NCI-H1694 (cell line): ENCODE measurements around the gene PNPO.
"Not testable (repeated sequence)": the region's sequence is repeated elsewhere in the genome, so short reads cannot be mapped to it uniquely, and the experiment has no call there.

Source experiments
- DNase-seq: peaks from one replicate; lab custom pipeline; 2025; lab: John Stamatoyannopoulos, UW

The PNPO gene

DNA sequence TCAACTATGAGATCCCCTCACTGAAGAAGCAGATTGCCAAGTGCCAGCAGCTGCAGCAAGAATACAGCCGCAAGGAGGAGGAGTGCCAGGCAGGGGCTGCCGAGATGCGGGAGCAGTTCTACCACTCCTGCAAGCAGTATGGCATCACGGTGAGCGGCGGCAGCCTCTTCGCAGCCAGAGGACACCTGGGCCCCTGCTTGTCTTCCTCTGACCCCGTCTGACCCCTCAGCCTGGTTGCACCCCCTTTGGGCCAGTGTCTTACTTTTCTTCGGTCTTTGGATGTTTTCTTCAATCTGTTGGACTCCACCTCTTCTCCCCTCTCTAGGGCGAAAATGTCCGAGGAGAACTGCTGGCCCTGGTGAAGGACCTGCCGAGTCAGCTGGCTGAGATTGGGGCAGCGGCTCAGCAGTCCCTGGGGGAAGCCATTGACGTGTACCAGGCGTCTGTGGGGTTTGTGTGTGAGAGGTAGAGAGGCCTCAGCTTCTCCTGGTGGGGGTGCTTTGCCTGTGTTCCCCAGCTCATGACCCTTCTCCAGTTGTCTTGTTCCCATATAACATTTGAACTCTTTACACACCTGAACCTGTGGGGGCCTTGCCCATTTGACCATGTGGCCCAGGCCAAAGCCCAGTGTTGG lies 33.9 kb downstream of the PNPO start:
- DNase-seq: no peak

DNA sequence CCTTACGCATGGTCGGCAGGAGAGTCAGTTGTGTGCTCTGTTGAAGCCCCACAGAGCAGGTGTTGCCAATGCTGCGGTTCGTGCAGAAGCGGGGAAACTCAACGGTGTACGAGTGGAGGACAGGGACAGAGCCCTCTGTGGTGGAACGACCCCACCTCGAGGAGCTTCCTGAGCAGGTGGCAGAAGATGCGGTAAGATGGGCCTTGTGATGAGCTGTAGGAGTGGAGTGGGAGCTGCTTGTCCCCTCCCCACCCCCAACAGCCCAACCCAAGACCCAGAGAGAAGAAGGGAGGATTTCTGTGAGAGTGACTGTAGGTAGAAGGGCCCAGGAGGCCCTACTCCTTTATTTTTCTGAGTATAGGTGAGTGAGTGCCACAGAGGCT lies 34.4 kb downstream of the PNPO start:
- DNase-seq: no peak

DNA sequence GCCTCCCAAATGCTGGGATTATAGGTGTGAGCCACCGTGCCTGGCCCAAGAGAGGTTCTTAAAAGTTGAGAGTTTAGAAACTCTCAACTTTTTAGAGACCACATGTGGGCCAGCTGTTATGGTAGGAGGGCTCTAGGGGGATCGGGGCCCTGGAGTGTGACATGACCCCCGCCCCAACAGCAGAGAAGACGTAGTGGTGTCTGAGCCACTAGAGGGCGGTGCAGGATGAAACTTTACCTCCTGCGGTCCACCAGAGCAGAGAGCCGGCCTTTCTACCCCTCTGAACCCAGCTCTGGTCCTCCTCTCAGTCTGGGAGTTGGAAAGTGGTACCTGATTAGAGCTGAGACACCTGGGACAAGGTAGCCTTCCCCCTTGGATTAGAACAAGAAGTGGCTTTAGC lies 37.0 kb downstream of the PNPO start:
- peak; percentile 78 for DNase-seq

DNA sequence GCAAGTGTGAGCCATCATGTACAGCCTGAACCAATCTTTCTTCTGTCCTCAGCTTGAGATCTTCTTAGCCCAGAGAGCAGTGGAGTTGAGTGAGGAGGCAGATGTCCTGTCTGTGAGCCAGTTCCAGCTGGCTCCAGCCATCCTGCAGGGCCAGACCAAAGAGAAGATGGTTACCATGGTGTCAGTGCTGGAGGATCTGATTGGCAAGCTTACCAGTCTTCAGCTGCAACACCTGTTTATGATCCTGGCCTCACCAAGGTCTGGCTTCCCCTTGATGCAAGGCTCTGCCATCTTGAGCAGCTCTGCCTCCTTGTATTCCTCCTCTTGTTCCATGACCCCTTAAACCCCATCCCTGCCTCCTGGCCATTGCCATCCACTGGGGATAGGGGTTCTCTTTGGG lies 39.2 kb downstream of the PNPO start:
- no peak for DNase-seq

DNA sequence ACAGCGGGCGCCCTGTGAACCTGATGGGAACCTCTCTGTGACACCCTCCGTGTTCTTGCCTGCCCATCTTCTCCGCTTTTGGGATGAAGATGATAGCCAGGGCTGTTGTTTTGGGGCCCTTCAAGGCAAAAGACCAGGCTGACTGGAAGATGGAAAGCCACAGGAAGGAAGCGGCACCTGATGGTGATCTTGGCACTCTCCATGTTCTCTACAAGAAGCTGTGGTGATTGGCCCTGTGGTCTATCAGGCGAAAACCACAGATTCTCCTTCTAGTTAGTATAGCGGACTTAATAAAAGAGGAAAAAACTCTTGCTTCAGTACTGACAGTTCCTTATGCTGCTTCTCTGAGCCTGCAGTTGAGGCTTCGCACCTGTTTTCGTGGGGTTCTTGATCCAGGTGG lies 40.1 kb downstream of the PNPO start:
- DNase-seq: no peak

DNA sequence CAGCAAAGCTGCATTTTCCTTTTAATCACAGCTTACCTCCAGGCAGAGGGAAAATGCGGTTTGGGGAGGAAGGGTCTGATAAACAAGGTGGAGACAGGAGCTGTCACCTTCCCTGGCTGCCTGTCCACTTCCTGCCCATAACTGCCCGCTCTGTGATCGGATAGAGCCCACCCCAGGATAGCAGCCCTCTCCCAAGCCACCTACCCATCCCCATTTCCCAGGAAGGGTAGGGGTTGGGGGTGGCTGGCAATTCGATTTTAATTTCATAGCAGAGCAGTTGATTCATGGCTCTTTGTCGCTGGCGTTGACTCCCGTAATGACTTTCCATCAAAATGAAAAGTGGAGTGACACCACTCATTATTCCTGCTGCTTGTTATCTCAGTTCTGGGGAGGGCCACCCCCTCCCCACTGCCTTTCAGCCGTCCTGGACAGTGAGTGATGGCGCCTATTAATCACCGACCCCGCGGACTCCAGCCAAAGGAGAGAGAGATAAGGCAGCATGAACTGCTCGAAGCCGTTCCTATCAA lies 40.8 kb downstream of the PNPO start:
- DNase-seq: no peak

DNA sequence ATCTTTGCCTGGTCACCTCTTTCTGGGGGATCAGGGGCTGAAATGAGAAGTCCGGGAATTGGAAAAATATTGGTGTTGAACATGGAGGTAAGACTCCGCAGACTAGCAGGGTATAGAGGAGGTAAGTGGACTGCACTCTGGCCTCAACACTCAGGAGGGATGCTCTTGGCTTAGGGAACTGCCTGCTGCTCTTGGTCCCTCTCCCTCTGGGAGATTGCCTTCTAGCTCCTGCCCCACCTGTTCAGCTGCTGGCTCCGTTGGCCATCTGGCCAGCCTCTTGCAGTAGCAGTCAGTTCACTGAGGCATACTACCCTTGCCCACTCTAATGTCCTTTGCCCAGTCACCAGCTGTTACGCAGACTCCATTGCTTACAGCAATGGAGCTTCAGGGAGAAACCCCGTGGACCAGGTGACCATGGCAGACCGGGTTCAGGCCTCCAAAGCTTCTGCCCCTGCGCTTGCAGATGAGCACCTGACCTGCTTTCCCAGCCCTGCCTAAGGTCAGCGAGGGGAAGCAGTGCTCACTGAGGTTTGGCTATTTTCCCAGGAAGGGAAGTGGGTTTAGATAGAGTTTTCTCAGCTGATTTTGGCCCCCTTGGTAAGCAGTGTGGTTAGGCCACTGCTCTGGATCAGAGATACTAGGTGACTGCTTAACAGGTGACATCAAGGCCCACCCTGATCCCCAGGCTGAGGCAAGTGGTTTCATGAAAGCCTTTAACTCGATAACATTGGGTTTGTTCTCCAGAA lies 41.4 kb downstream of the PNPO start:
- no peak for DNase-seq

DNA sequence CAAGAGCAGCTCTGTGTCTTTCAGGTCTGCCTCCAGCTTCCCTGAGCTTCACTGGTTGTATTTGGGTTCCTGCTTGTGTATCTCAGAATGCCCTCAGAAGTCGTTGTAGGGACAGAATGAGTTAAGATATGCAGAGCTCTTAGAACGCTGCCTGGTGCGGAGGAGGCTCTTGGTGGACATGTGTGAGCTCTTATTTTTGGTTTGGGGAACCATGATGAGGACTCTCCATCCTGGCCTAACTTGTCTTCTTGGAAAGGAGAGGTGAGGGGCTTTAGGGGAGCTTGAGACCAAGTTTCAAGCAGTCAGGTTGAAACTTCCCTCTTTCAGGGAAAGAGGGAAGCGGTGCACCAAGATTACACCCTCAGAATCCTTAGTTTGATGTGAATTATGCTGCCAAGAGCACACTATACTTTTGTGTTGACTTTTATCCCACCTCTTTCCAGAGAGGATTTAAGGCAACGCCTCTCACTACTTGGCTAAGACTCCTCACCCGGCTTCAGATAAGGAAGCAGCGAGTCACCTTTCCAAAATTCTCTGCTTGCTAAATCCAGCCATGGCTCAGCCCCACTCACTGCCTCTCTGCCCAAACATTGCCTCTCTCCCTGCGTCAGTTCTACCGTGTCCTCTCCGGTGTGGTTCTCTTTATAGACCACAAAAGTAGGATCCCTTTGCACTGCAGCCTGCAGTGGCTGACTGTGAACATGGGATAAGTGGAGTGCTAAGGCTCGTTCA lies 42.3 kb downstream of the PNPO start:
- no peak for DNase-seq

DNA sequence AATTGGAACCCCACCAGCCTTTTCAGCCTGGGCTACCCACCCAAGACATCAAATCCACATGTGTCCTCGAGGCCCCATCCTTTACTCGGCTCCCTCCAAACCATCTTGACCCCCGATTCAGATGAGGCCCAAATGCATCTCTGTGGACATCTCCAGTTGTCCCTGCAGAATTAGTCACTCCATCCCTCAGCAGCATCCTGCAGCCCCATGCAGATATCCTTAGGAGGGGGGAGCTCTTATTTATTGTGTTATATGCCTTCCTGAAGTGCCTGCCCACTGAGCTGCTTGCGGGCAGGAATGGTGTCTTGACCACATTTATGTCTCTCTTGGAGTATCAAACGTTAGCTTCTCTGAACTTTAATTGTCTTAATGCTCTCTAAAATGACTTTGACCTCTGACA lies 45.1 kb downstream of the PNPO start:
- no peak for DNase-seq

DNA sequence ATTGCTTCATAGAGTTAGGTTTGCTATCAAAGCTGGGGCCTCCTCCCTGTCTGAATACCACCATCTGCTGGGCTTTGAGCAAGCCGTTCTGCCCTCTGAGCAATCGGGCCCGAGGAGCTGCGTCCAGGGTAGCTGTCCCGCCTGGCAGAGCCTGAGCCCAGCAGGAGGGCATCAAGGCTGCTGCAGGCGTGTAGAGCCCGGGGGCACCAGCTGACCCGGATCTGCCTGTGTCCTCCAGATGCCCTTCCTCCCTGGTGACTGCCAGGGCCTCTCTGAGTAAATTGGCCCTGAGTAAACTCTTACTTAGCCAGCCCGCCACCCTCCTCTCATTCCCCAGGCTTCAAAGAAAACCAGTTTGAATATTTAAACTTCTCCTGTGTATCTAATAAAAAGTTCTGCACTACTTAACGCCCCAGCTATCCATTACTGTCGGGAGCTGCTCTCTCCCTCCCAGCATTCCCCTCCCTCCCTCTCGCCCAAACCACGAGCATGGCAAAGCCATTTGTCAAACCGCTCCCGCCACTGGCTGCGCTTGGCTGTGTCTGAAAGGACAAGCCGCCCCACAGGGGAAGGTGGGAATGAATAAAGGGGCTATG lies 46.0 kb downstream of the PNPO start:
- no peak for DNase-seq

DNA sequence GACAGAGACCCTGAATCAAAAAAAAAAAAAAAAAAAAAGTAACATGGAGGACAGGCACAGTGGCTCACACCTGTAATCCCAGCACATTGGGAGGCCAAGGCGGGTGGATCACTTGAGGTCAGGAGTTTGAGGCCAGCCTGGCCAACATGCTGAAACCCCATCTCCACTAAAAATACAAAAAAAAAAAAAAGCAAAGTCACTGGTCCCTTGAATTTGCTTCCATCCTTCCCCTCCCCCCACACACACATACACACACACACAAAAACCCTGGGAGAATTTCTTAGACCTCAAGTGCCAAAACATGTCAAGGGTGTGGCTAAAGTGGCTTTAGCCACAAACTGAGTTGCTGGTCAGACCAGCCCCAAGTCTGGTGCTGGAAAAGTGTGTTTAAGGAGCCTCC lies 47.1 kb downstream of the PNPO start:
- not testable (repeated sequence) for DNase-seq

DNA sequence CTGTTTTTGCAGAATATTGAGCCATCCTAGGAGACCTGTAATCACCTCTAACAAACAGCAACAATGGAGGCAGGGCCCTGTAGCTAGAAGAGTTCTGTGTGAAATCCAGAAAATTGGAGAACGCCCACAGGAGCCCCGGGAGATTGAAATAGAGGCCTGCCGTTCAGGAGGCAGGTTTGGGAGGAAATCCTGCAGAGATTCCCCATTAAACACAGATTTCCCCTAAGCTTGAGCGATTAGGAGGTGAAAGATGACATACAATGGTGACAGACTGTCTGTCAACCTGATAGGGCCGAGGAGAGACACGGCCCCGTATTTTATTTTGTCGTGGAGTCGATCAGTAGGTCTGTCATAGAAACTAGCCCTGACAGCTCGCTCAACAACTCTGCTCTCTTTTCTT lies 47.8 kb downstream of the PNPO start:
- DNase-seq: no peak

DNA sequence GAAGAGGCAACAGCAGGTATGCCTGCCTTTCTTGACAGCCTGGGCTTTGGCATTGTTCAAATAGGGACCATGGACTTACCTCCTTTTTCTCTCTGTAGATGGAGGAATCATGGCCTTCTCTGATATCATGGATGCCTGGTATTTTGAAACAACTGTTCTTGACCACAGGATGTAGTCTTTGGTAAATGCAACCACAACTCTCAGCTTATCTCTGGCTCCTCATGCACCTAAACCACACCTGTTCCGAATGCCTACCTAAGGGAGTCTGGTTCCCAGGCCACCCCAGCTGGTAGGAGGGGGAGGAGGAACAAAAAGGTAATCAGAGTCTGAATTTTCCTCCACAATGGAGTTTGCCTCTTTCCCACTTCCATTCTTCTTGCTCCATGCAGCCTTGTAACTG lies 48.3 kb downstream of the PNPO start:
- no peak for DNase-seq

DNA sequence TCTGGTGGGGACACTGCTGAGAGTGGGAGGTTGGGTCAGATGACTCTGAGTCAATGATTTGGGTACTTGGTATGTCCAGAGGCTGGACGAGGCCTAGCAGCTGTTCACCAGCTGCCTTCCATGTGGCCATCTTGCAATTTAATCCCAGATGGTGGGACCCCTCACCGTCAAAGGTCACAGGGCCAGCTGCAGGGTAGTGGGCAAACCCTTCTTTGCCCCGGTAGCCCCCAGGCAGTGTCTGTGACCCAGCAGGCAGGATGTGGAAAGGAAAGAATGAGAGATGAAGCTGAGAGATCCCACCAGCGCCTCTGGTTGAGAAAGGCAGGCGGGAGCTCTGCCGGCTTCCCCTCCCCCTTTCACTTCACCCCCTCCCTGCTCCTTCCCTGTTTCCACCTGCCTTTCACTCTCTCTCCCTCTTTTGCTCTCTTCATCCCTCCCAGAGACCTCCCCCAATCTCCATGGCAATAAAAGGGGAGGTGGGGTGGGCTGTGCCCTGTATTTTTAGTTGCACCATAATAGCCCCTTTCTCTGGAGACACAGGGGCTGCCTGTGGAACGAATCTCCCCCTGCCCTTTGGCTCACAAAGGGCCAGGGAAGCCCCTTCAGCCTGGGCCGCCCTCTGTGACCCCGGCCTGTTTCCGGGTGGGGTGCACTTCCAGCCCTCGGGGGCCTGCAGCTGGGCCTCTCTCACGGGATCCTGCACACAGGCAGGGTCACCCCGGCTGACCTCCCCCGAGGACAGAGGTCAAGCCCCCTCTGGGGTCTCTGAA lies 49.8 kb downstream of the PNPO start:
- DNase-seq: no peak

DNA sequence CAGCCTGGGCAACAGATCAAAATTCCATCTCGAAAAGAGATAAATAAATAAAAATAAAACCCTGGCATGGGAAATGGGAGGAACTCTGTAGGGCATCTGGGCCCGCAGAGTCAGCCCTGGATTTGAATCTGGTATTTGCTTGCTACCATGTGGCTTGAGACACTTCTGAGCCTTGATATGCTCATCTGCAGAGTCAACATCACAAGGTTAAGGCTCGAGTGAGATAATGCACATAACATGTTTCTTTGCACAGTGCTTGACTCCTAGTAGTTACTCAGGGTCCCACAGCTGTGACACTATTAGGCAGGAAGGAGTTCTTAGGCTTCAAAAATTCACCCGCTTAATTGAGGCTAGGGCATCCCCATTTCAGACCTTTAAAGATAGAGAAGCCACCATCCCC lies 50.8 kb downstream of the PNPO start:
- no peak for DNase-seq

DNA sequence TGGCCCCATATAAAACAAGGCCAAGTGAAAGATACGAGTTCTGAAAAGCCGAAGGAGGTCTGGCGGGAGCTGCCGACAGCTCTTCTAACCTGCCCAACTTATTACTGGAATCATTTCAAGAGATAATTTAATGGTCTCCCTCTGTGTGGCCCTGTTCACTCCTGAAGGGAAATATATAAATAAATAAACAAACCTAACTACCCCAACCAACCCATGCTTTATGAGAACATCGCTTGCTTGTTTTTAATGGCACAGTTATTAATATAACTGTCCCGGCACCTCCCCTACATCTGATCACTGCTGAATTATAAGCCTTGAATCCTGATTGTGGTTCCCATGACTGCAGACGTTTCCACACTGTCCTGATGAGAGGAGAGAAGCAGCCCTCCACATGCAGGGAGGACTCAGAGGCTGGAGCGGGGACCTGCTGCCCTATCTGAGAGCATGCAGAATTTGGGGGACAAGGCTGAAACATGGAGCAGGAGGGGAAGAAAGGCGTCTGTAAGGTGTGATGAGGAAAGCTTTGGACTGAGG lies 51.7 kb downstream of the PNPO start:
- no peak for DNase-seq

DNA sequence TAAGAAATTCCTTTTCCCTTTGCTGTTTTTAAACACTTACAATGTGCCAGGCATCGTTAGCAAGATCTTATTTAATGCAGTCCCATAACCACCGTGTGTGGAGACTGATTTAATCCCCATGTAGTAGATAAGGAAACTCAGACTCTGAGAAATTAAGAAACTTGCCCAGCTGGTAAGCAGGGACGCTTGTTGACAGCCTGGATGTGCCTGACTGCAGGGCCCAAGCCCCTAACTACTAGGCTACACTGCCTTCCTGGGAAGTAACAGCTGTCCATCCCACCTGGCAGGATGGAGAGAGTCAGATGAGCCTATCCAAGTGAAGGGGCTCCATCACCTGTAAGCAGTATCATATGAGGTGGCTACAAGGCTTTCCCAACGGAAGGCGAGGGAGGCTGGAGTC lies 52.6 kb downstream of the PNPO start:
- no peak for DNase-seq

DNA sequence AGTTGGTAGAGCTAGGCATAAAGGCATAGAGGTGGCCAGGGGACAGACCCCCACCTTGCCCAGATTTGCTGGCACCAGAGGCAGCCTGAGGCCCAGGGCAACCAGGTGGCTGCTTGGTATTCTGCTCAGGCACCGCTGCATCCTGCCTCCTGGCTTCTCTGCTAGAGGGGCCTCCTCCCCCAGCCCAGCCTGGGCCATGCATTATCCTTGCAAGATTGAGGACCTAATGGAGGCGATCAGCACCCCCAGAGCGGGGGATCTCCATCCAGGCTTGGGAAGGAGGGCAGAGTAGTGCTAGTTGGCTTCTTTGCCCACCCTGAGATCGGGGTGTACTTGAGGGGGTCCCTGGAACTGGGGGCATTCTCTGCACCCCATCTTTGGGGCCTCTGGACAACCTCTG lies 53.4 kb downstream of the PNPO start:
- DNase-seq: no peak

DNA sequence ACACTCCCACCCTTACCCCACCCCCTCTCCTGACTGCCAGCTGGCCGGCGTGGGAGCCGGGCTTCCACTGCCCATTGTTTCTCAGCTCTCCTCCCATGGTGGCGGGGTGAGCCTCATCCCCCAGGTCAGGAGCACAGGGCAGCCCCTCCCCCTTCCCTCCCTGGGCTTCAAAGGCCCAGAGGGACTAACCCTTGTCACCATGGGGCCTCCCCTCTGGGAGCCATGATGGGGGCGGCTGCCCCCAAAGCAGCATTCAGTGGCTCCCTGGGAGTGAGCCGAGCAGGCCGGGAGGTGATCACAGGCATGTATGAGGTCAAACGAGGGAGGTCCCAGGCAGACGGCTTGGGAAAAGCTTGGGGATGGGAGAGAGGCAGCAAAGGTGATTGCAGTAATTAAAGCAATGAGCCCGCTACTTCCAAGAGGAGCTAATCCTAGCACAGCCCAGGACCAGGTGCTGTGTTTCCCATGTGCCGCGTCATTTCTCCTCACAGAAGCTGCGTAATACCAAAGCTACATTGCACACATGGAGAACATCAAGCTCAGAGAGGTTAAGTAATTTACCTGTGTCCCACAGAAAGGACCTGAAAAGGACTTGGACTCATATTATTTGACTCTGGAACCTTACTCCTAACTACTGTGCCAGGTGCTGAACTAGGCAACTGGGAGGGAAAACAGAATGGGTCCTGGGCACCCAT lies 54.0 kb downstream of the PNPO start:
- no peak for DNase-seq

DNA sequence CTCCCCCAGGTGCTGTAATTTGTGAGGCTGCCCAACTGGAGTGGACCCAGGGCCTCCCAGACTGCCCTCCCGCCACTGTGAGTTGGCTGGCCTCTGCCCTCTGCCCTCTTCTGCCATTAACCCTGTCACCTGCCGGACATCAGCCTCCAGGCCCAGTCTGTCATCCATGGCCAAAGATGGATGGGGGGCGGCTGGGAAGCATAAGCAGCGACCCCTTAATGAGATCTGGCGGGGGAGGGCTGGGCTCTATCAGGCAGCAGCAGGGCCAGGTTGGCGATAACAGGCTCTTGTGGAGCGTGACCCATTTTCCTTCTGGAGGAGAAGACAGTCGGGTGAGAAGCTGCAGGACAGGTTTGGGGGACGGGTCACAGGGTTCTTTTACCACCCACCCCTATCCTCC lies 54.8 kb downstream of the PNPO start:
- DNase-seq: no peak

DNA sequence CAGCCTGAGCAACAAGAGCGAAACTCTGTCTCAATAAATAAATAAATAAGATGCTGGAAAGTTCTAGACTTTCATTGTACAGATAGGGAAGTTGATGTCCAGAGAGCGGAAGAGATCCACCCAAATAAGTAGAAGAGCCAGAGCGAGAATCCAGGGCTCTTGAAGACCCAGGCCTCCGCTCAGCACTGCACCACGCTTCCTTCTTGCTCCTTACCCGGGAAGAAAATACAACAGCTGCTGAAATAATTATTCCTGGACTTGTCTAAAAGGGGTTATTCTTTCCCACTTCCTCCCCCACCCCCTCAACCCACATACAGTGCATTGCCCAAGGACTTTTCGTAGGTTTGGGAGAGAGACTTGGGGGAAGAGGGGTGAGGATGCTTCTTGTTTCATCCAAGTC lies 56.2 kb downstream of the PNPO start:
- no peak for DNase-seq
